ENCODE results near the gene CHST11. TPM values are rescaled to one million over a fixed set of nuclear protein-coding genes. Genes with fewer than 3 reads are reported as not detected.
A peak's percentile ranks its signal among the peaks of the same experiment; 100 is the strongest.

The CHST11 gene
- total and polyA plus RNA-seq, 7 experiments from 2014 or later: 23.4 to 74.3 (median 32.0) TPM

- peaks cover 0 to 2% of the 10 kb centered on the region in 2 donors for H3K4me1 ChIP-seq (ENCODE audit: control insufficient read depth in 2 of 2, insufficient read depth in 2 of 2, low read length in 2 of 2)
- no peaks in the 10 kb centered on the region for H3K9me3 ChIP-seq (ENCODE audit: control insufficient read depth in 2 of 3, low read length in 3 of 3)
- Mint-ChIP-seq H3K36me3 (peaks cover 0 to 3% (median 0%) of the 10 kb centered on the region in 5 donors), H3K27me3 (peaks cover 0 to 7% (median 0%) of the 10 kb centered on the region in 5 donors), H3K9me3 (peaks cover 0 to 5% (median 0%) of the 10 kb centered on the region in 11 donors), H3K4me3 (no peak overlapping the region), H3K4me1 (peaks cover 0 to 11% (median 4%) of the 10 kb centered on the region in 7 donors), H3K27ac (no peak overlapping the region)
- no peaks in the 10 kb centered on the region for H3K27me3 ChIP-seq (ENCODE audit: control insufficient read depth in 2 of 2, insufficient read depth in 2 of 2, low read length in 2 of 2)
- CTCF ChIA-PET: interaction anchor here (1.5 to 1.8 kb wide), 2 partner anchors 69 to 340 kb away, joined by 3 to 5 read pairs; no protein-coding TSS in a partner anchor
- ATAC-seq: no peak
- POLR2A ChIA-PET: no interaction called here
- no peak for DNase-seq
- H3K27ac ChIP-seq (ENCODE audit: low read depth, low read length): no peak overlapping the region
- no peaks in the 10 kb centered on the region for H3K36me3 ChIP-seq (ENCODE audit: control insufficient read depth in 2 of 3, insufficient read depth in 3 of 3, low read length in 3 of 3)
- intact Hi-C loops (cut with micrococcal nuclease): loop anchor here in 1 of 2 donors (10.0 kb wide), 1 partner anchor 386 kb away; the partner anchor contains the start of gene HCFC2
- no peak overlapping the region for H3K4me3 ChIP-seq (ENCODE audit: low read length)
Observed at GRCh38 chr12:104450700-104451099, 6.0 kb upstream of the CHST11 start.

GRCh38 chr12:104452087-104452486, 4.7 kb upstream of the CHST11 start:
- H3K4me1 Mint-ChIP-seq: peaks cover 0 to 18% (median 10%) of the 10 kb centered on the region in 7 donors
- H3K4me1 ChIP-seq (ENCODE audit: control insufficient read depth in 2 of 2, insufficient read depth in 2 of 2, low read length in 2 of 2): peaks cover 5 to 8% of the 10 kb centered on the region in 2 donors
- intact Hi-C loops (cut with micrococcal nuclease): loop anchor here in 1 of 2 donors (10.0 kb wide), 1 partner anchor 387 kb away; the partner anchor contains the start of gene HCFC2
- H3K9me3 ChIP-seq (ENCODE audit: control insufficient read depth in 2 of 3, low read length in 3 of 3): no peaks in the 10 kb centered on the region
- DNase-seq: no peak
- H3K4me3 Mint-ChIP-seq: no peak overlapping the region
- no peak for ATAC-seq
- CTCF ChIA-PET: no interaction called here
- peak overlapping the region in 3 of 9 donors; percentile 24 to 54 (median 25) for H3K27ac Mint-ChIP-seq
- no peak overlapping the region for H3K27ac ChIP-seq (ENCODE audit: low read depth, low read length)
- peaks cover 0 to 9% (median 0%) of the 10 kb centered on the region in 5 donors for H3K27me3 Mint-ChIP-seq
- H3K9me3 Mint-ChIP-seq: peaks cover 0 to 3% (median 0%) of the 10 kb centered on the region in 11 donors
- POLR2A ChIA-PET: no interaction called here
- H3K27me3 ChIP-seq (ENCODE audit: control insufficient read depth in 2 of 2, insufficient read depth in 2 of 2, low read length in 2 of 2): no peaks in the 10 kb centered on the region
- H3K36me3 ChIP-seq (ENCODE audit: control insufficient read depth in 2 of 3, insufficient read depth in 3 of 3, low read length in 3 of 3): peaks cover 0 to 1% (median 0%) of the 10 kb centered on the region in 3 experiments
- H3K4me3 ChIP-seq (ENCODE audit: low read length): no peak overlapping the region
- H3K36me3 Mint-ChIP-seq: peaks cover 0 to 3% (median 0%) of the 10 kb centered on the region in 5 donors

- peaks cover 5 to 8% of the 10 kb centered on the region in 2 donors for H3K4me1 ChIP-seq (ENCODE audit: control insufficient read depth in 2 of 2, insufficient read depth in 2 of 2, low read length in 2 of 2)
- DNase-seq (no peak), ATAC-seq (no peak)
- CTCF ChIA-PET: no interaction called here
- H3K4me3 ChIP-seq (ENCODE audit: low read length): no peak overlapping the region
- peak overlapping the region in 1 of 9 donors; percentile 71 for H3K27ac Mint-ChIP-seq
- H3K27me3 Mint-ChIP-seq: peaks cover 0 to 9% (median 0%) of the 10 kb centered on the region in 5 donors
- intact Hi-C loops (cut with micrococcal nuclease): loop anchor here in 1 of 2 donors (10.0 kb wide), 1 partner anchor 388 kb away; the partner anchor contains the start of gene HCFC2
- no peaks in the 10 kb centered on the region for H3K27me3 ChIP-seq (ENCODE audit: control insufficient read depth in 2 of 2, insufficient read depth in 2 of 2, low read length in 2 of 2)
- H3K4me3 Mint-ChIP-seq: no peak overlapping the region
- H3K36me3 Mint-ChIP-seq: peaks cover 0 to 5% (median 0%) of the 10 kb centered on the region in 5 donors
- peaks cover 0 to 12% (median 0%) of the 10 kb centered on the region in 3 experiments for H3K36me3 ChIP-seq (ENCODE audit: control insufficient read depth in 2 of 3, insufficient read depth in 3 of 3, low read length in 3 of 3)
- H3K9me3 Mint-ChIP-seq: peaks cover 0 to 3% (median 0%) of the 10 kb centered on the region in 11 donors
- no peak overlapping the region for H3K27ac ChIP-seq (ENCODE audit: low read depth, low read length)
- no peaks in the 10 kb centered on the region for H3K9me3 ChIP-seq (ENCODE audit: control insufficient read depth in 2 of 3, low read length in 3 of 3)
- POLR2A ChIA-PET: no interaction called here
- H3K4me1 Mint-ChIP-seq: peaks cover 0 to 18% (median 10%) of the 10 kb centered on the region in 7 donors
Observed at GRCh38 chr12:104453133-104453532, 3.6 kb upstream of the CHST11 start.

GRCh38 chr12:104454997-104455396, 1.8 kb upstream of the CHST11 start:
- no peak overlapping the region for H3K4me3 ChIP-seq (ENCODE audit: low read length)
- intact Hi-C loops (cut with micrococcal nuclease): loop anchor here (5.0 to 10.0 kb wide), 6 partner anchors 82 to 652 kb away; partner anchors contain the start of genes HCFC2 (in 1 of the 2), TXNRD1 (in 1 of the 2) and WASHC4 (in 1 of the 2)
- H3K4me1 Mint-ChIP-seq: peaks cover 8 to 32% (median 22%) of the 10 kb centered on the region in 7 donors
- no peak overlapping the region for H3K27ac ChIP-seq (ENCODE audit: low read depth, low read length)
- peaks cover 0 to 15% (median 0%) of the 10 kb centered on the region in 3 experiments for H3K36me3 ChIP-seq (ENCODE audit: control insufficient read depth in 2 of 3, insufficient read depth in 3 of 3, low read length in 3 of 3)
- no peaks in the 10 kb centered on the region for H3K9me3 ChIP-seq (ENCODE audit: control insufficient read depth in 2 of 3, low read length in 3 of 3)
- ChIA-PET CTCF (no interaction called here), POLR2A (no interaction called here)
- H3K4me3 Mint-ChIP-seq: peak overlapping the region in 9 of 10 donors; percentile 33 to 99 (median 89)
- peaks cover 0 to 15% (median 0%) of the 10 kb centered on the region in 5 donors for H3K36me3 Mint-ChIP-seq
- peak overlapping the region in 1 of 9 donors; percentile 36 for H3K27ac Mint-ChIP-seq
- ATAC-seq: no peak
- H3K9me3 Mint-ChIP-seq: peaks cover 0 to 3% (median 0%) of the 10 kb centered on the region in 11 donors
- peaks cover 0 to 7% (median 0%) of the 10 kb centered on the region in 5 donors for H3K27me3 Mint-ChIP-seq
- DNase-seq: no peak
- H3K4me1 ChIP-seq (ENCODE audit: control insufficient read depth in 2 of 2, insufficient read depth in 2 of 2, low read length in 2 of 2): peaks cover 10% of the 10 kb centered on the region in 2 donors
- no peaks in the 10 kb centered on the region for H3K27me3 ChIP-seq (ENCODE audit: control insufficient read depth in 2 of 2, insufficient read depth in 2 of 2, low read length in 2 of 2)

GRCh38 chr12:104455578-104456416, 951 bp upstream of the CHST11 start:
- peaks cover 12 to 40% (median 30%) of the 10 kb centered on the region in 7 donors for H3K4me1 Mint-ChIP-seq
- ChIA-PET POLR2A (interaction anchor here (0.7 to 3.5 kb wide), 3 partner anchors 12 to 32 kb away, joined by 3 to 19 read pairs (median 3); no protein-coding TSS in a partner anchor), CTCF (no interaction called here)
- no peak for DNase-seq
- Histone ChIP-seq H3K9me3 (ENCODE audit: control insufficient read depth in 2 of 3, low read length in 3 of 3) (no peaks in the 10 kb centered on the region), H3K4me3 (ENCODE audit: low read length) (peak overlapping the region; percentile 83), H3K27ac (ENCODE audit: low read depth, low read length) (peak overlapping the region; percentile 85), H3K36me3 (ENCODE audit: control insufficient read depth in 2 of 3, insufficient read depth in 3 of 3, low read length in 3 of 3) (peaks cover 0 to 15% (median 0%) of the 10 kb centered on the region in 3 experiments), H3K4me1 (ENCODE audit: control insufficient read depth in 2 of 2, insufficient read depth in 2 of 2, low read length in 2 of 2) (peaks cover 18% of the 10 kb centered on the region in 2 donors), H3K27me3 (ENCODE audit: control insufficient read depth in 2 of 2, insufficient read depth in 2 of 2, low read length in 2 of 2) (no peaks in the 10 kb centered on the region)
- ATAC-seq: no peak
- peak overlapping the region; percentile 75 to 99 (median 94) for H3K4me3 Mint-ChIP-seq
- peak overlapping the region in 8 of 9 donors; percentile 15 to 98 (median 84) for H3K27ac Mint-ChIP-seq
- intact Hi-C loops (cut with micrococcal nuclease): loop anchor here (1.0 to 10.0 kb wide), 21 partner anchors 39 to 652 kb away; partner anchors contain the start of genes EID3 (in 1 of the 2), HCFC2 (in 1 of the 2), SLC41A2 (in 1 of the 2) and TXNRD1 (in 1 of the 2)
- peaks cover 0 to 7% (median 0%) of the 10 kb centered on the region in 5 donors for H3K27me3 Mint-ChIP-seq
- peaks cover 0 to 3% (median 0%) of the 10 kb centered on the region in 11 donors for H3K9me3 Mint-ChIP-seq
- H3K36me3 Mint-ChIP-seq: peaks cover 0 to 14% (median 0%) of the 10 kb centered on the region in 5 donors
